HG03095 (cell line): ENCODE results near the gene USH2A.
"Not testable (repeated sequence)": the region's sequence is repeated elsewhere in the genome, so short reads cannot be mapped to it uniquely, and the experiment has no call there.

ENCODE experiments used
- ATAC-seq: cut with Tn5 transposase; IDR thresholded peaks from one replicate; pipeline ENCODE4 v1.9.1; 2021; ENCODE audit warnings: moderate library complexity; ENCODE audit not compliant: unreplicated experiment

USH2A gene

GRCh38 chr1:216049741-216050430, 373.4 kb downstream of the USH2A start:
- no peak for ATAC-seq

GRCh38 chr1:216047811-216048572, 375.3 kb downstream of the USH2A start:
- no peak for ATAC-seq

- no peak for ATAC-seq
Measured at GRCh38 chr1:216046336-216046735, 376.9 kb downstream of the USH2A start.

GRCh38 chr1:216045400-216045799, 377.8 kb downstream of the USH2A start:
- no peak for ATAC-seq

GRCh38 chr1:216044538-216044937, 378.7 kb downstream of the USH2A start:
- no peak for ATAC-seq

GRCh38 chr1:216034506-216034905, 388.7 kb downstream of the USH2A start:
- ATAC-seq, result no peak

- ATAC-seq, result no peak
Measured at GRCh38 chr1:216032961-216033614, 390.2 kb downstream of the USH2A start.

- no peak for ATAC-seq
Measured at GRCh38 chr1:216032284-216032683, 391.0 kb downstream of the USH2A start.

GRCh38 chr1:216028631-216029030, 394.6 kb downstream of the USH2A start:
- ATAC-seq, result no peak

GRCh38 chr1:216024546-216024945, 398.7 kb downstream of the USH2A start:
- no peak for ATAC-seq

GRCh38 chr1:216020743-216021345, 402.4 kb downstream of the USH2A start:
- no peak for ATAC-seq

- no peak for ATAC-seq
Measured at GRCh38 chr1:216015116-216015515, 408.1 kb downstream of the USH2A start.

GRCh38 chr1:216014086-216014485, 409.2 kb downstream of the USH2A start:
- ATAC-seq, result no peak

GRCh38 chr1:216009456-216009855, 413.8 kb downstream of the USH2A start:
- not testable (repeated sequence) for ATAC-seq

GRCh38 chr1:216005916-216006315, 417.3 kb downstream of the USH2A start:
- ATAC-seq, result peak; percentile 99

GRCh38 chr1:215992620-215993019, 430.6 kb downstream of the USH2A start:
- no peak for ATAC-seq

- no peak for ATAC-seq
Measured at GRCh38 chr1:215987092-215987875, 436.0 kb downstream of the USH2A start.

- no peak for ATAC-seq
Measured at GRCh38 chr1:215986401-215986800, 436.8 kb downstream of the USH2A start.

GRCh38 chr1:215983680-215984079, 439.6 kb downstream of the USH2A start:
- ATAC-seq, result no peak

- ATAC-seq, result no peak
Measured at GRCh38 chr1:215971793-215972441, 451.3 kb downstream of the USH2A start.
